Adipocyte (in vitro differentiated cells): ENCODE results near the gene NRDE2.
"Not testable (repeated sequence)": the region's sequence is repeated elsewhere in the genome, so short reads cannot be mapped to it uniquely, and the experiment has no call there.

ENCODE experiments used
- DNase-seq: peaks from one replicate; pipeline ENCODE4 v3.0.0-alpha.2; 2015; ENCODE audit warnings: low read depth
- H3K27me3 ChIP-seq: replicated peaks from 2 replicates; pipeline ENCODE4 v1.7.0; 2013; ENCODE audit warnings: mild to moderate bottlenecking, low read length, moderate library complexity; ENCODE audit not compliant: control insufficient read depth, insufficient read depth
- H3K36me3 ChIP-seq: 2 replicates; pipeline ENCODE4 v1.7.0; 2013; ENCODE audit warnings: low read length, mild to moderate bottlenecking, moderate library complexity; ENCODE audit not compliant: control insufficient read depth, insufficient read depth, severe bottlenecking
- H3K4me1 ChIP-seq: 2 replicates; pipeline ENCODE4 v1.7.0; 2013; ENCODE audit warnings: mild to moderate bottlenecking, low read length, moderate library complexity; ENCODE audit not compliant: control insufficient read depth, insufficient read depth
- H3K4me3 ChIP-seq: 2 replicates; pipeline ENCODE4 v1.7.0; 2013; ENCODE audit warnings: mild to moderate bottlenecking, low read length, moderate library complexity
- H3K9ac ChIP-seq: 2 replicates; pipeline ENCODE4 v1.7.0; 2013; ENCODE audit warnings: mild to moderate bottlenecking, low read length, moderate library complexity
- H3K9me3 ChIP-seq: 2 replicates; pipeline ENCODE4 v1.7.0; 2013; ENCODE audit warnings: mild to moderate bottlenecking, low read length, moderate library complexity; ENCODE audit not compliant: control insufficient read depth

The NRDE2 gene

DNA sequence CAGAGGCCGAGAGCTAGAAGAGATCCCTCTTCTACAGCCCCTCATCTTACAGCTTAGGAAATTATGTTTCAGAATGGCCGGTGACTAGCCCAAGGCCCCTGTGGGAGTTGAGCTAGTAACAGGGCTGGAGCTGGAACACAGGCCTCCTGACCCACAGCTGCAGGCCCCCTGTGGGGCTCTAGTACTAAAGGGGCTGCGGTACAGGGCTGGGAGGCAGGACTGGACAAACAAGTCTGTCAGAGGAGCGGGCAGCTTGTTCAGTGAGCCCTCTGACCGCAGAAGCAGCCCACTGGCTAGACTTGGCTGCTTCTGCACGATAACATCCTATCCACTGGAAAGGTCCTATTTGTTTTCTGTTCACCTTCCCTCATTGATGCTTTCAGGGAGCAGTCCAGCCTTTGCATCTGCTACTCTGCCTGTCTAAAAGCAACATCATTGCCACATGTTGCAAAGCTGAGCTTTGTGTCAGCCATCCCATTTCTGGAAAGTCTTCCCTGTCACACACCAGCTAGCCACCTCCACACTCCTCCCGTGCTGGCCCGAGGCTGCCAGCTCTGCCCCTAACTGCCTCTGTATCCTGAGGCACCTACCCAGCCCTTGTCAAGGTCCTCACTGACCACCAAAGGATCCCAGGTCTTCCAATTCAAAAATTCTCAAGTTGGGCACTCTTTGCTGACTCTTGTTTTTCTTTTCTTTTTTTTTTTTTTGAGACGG lies 65.1 kb downstream of the NRDE2 start:
- Histone ChIP-seq H3K36me3 (peaks cover 95% of the 10 kb centered on the region), H3K9me3 (no peaks in the 10 kb centered on the region), H3K27me3 (no peaks in the 10 kb centered on the region), H3K4me3 (no peak overlapping the region), H3K9ac (no peak overlapping the region), H3K4me1 (no peaks in the 10 kb centered on the region)
- no peak for DNase-seq

DNA sequence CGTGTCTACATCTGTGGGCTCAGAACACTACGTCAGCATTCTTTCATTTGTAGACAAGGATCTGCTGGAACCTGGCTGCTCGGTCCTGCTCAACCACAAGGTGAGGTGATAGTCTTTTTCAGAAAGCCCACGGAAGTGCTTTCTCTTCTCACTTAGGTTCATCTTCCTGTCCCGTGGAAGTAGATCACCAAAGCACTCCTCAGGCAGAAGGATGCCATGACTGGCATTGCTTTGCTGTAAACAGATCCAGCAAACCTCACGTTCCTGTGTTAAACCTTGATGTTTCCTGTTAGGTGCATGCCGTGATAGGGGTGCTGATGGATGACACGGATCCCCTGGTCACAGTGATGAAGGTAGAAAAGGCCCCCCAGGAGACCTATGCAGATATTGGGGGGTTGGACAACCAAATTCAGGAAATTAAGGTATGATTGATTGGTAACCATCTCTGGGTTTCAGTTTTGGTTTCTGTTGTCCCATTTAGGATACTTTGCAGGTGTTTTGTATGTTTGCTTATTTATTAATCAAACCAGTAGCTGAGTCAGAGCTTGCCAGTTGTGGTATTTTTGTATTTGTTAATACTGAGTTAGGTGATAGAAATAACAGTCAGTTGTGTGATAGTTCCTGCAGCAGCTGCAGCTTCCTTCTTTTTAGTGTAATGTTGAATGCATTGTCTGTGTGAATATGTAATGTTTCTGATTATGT lies 67.8 kb downstream of the NRDE2 start:
- H3K4me3 ChIP-seq: no peak overlapping the region
- H3K4me1 ChIP-seq: peaks cover under 1% of the 10 kb centered on the region
- H3K36me3 ChIP-seq: peaks cover 91% of the 10 kb centered on the region
- no peak overlapping the region for H3K9ac ChIP-seq
- H3K9me3 ChIP-seq: no peaks in the 10 kb centered on the region
- H3K27me3 ChIP-seq: no peaks in the 10 kb centered on the region
- no peak for DNase-seq

- H3K36me3 ChIP-seq: peaks cover 22% of the 10 kb centered on the region
- H3K4me3 ChIP-seq: peak within 1 kb of the TSS; percentile 96
- H3K4me1 ChIP-seq: peaks cover 18% of the 10 kb centered on the region
- H3K9ac ChIP-seq: peak within 1 kb of the TSS; percentile 96
- peak; percentile 96 for DNase-seq
- H3K27me3 ChIP-seq: no peaks in the 10 kb centered on the region
- no peaks in the 10 kb centered on the region for H3K9me3 ChIP-seq
These were observed 75.2 kb downstream of the NRDE2 start, which contains the start of gene PSMC1 for GRCh38 chr14:90256354-90257131. Gene PSMC1, plus strand, starts transcription at chr14:90256553. Its CDS starts 45 bp downstream, at chr14:90256598.

DNA sequence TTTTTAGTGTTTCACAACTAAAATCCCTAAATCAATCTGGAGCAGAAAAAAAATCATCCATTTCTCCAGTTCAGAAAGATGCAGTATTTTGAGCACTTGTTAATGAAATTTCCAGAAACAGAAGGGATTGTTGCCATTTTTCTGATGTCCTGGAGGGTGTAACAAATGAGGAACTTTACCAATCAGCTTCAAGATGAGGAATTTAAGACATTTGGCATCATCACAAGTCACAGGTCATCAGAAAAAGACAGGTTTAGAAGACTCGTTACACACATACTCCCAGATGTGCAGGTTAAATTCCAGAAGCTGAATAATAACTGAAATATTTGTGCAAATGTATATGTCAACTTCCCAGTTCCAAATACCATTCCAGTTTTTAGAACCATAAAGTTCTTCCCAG lies 75.9 kb downstream of the NRDE2 start:
- Histone ChIP-seq H3K36me3 (peaks cover 15% of the 10 kb centered on the region), H3K4me3 (peak overlapping the region; percentile 96), H3K27me3 (no peaks in the 10 kb centered on the region), H3K4me1 (peaks cover 18% of the 10 kb centered on the region), H3K9me3 (no peaks in the 10 kb centered on the region), H3K9ac (peak overlapping the region; percentile 96)
- peak; percentile 8 for DNase-seq

- no peak for DNase-seq
- Histone ChIP-seq H3K4me3 (no peak overlapping the region), H3K9ac (no peak overlapping the region), H3K36me3 (no peaks in the 10 kb centered on the region), H3K27me3 (no peaks in the 10 kb centered on the region), H3K9me3 (no peaks in the 10 kb centered on the region), H3K4me1 (peaks cover 17% of the 10 kb centered on the region)
These were observed 77.9 kb downstream of the NRDE2 start for GRCh38 chr14:90253826-90254225.

- DNase-seq: no peak
- H3K4me1 ChIP-seq: no peaks in the 10 kb centered on the region
- H3K36me3 ChIP-seq: no peaks in the 10 kb centered on the region
- H3K4me3 ChIP-seq: no peak overlapping the region
- H3K27me3 ChIP-seq: no peaks in the 10 kb centered on the region
- H3K9ac ChIP-seq: no peak overlapping the region
- H3K9me3 ChIP-seq: no peaks in the 10 kb centered on the region
These were observed 83.1 kb downstream of the NRDE2 start for GRCh38 chr14:90248594-90248993.

DNA sequence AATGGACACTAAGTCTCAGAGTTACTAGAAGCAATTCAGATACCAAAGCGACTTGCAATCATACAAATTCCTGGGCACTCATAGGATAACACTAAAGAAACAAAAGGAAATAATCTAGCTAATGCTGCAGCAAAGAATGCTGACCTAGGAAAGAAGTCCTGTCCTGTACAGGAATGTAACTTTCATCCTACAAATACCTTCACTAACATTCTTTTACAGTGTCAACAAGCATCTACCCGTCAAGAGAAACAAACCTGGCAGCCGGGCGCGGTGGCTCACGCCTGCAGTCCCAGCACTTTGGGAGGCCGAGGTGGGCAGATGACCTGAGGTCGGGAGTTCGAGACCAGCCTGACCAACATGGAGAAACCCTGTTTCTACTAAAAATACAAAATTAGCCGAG lies 84.3 kb downstream of the NRDE2 start:
- H3K4me1 ChIP-seq, H3K27me3 ChIP-seq, H3K36me3 ChIP-seq, H3K9me3 ChIP-seq, H3K9ac ChIP-seq, DNase-seq, H3K4me3 ChIP-seq: not testable (repeated sequence)

GRCh38 chr14:90246936-90247335 lies 84.8 kb downstream of the NRDE2 start:
- Histone ChIP-seq H3K27me3 (no peaks in the 10 kb centered on the region), H3K4me3 (no peak overlapping the region), H3K36me3 (no peaks in the 10 kb centered on the region), H3K4me1 (no peaks in the 10 kb centered on the region), H3K9ac (no peak overlapping the region), H3K9me3 (no peaks in the 10 kb centered on the region)
- no peak for DNase-seq

DNA sequence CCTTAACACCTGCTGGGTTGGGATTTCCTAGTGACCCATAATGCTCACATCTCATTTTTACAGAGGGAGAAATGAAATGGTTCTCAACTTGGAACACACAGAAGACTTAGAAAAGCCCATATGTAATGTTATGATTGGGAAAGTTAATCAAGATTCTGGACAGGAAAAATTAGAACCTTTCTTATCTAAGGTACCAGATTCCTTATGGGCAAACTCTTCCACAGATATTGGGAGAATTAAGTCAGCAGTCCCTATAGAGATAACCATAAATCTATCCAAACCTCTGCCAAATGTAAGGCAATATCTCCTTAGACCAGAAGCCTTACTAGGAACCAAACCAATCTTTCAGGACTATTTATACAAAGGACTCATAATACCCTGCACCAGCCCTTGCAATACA lies 89.3 kb downstream of the NRDE2 start:
- no peaks in the 10 kb centered on the region for H3K36me3 ChIP-seq
- DNase-seq: no peak
- H3K9me3 ChIP-seq: peaks cover 38% of the 10 kb centered on the region
- H3K9ac ChIP-seq: no peak overlapping the region
- no peak overlapping the region for H3K4me3 ChIP-seq
- H3K27me3 ChIP-seq: no peaks in the 10 kb centered on the region
- no peaks in the 10 kb centered on the region for H3K4me1 ChIP-seq

GRCh38 chr14:90239139-90239538 lies 92.6 kb downstream of the NRDE2 start:
- H3K4me1 ChIP-seq: no peaks in the 10 kb centered on the region
- H3K4me3 ChIP-seq: peak overlapping the region; percentile 17
- H3K36me3 ChIP-seq: no peaks in the 10 kb centered on the region
- H3K27me3 ChIP-seq: peaks cover 7% of the 10 kb centered on the region
- no peak overlapping the region for H3K9ac ChIP-seq
- DNase-seq: peak; percentile 4
- peaks cover 38% of the 10 kb centered on the region for H3K9me3 ChIP-seq
